Amniotic stem cell (primary cell): ENCODE data around the gene FOXN3.
"Not testable (repeated sequence)": the region's sequence is repeated elsewhere in the genome, so short reads cannot be mapped to it uniquely, and the experiment has no call there.

Experiments
- DNase-seq: peaks from one replicate; lab custom pipeline; 2025; lab: John Stamatoyannopoulos, UW

FOXN3 gene

GRCh38 chr14:89126461-89126860, 290.6 kb downstream of the FOXN3 start:
- DNase-seq, result no peak

- no peak for DNase-seq
Measured at GRCh38 chr14:89125216-89125615, 291.8 kb downstream of the FOXN3 start.

- DNase-seq, result no peak
Measured at GRCh38 chr14:89123851-89124250, 293.2 kb downstream of the FOXN3 start.

- DNase-seq, result no peak
Measured at GRCh38 chr14:89123215-89123614, 293.8 kb downstream of the FOXN3 start.

GRCh38 chr14:89121968-89122620, 294.9 kb downstream of the FOXN3 start:
- no peak for DNase-seq

- no peak for DNase-seq
Measured at GRCh38 chr14:89117012-89117411, 300.0 kb downstream of the FOXN3 start.

- DNase-seq, result no peak
Measured at GRCh38 chr14:89114109-89114508, 302.9 kb downstream of the FOXN3 start.

GRCh38 chr14:89112720-89113119, 304.3 kb downstream of the FOXN3 start:
- DNase-seq, result no peak

- not testable (repeated sequence) for DNase-seq
Measured at GRCh38 chr14:89111766-89112543, 305.1 kb downstream of the FOXN3 start.

- DNase-seq, result not testable (repeated sequence)
Measured at GRCh38 chr14:89111232-89111631, 305.8 kb downstream of the FOXN3 start.

GRCh38 chr14:89110110-89110509, 306.9 kb downstream of the FOXN3 start:
- no peak for DNase-seq

- no peak for DNase-seq
Measured at GRCh38 chr14:89108608-89109007, 308.4 kb downstream of the FOXN3 start.

GRCh38 chr14:89107626-89108025, 309.4 kb downstream of the FOXN3 start:
- no peak for DNase-seq
